Duodenal mucosa (tissue), 2 donors: ENCODE measurements around the gene DRD3.

Source experiments
- H3K27ac ChIP-seq: one replicate; pipeline ENCODE4 v1.7.0; 2013; ENCODE audit warnings: low read depth, low read length
- H3K27me3 ChIP-seq, 2 donors: one replicate each; pipeline ENCODE4 v1.7.0; 2013; ENCODE audit warnings: low read length in 2 of 2, control low read depth in 1 of 2; ENCODE audit not compliant: insufficient read depth in 2 of 2, control insufficient read depth in 1 of 2
- H3K36me3 ChIP-seq, 2 donors: one replicate each; pipeline ENCODE4 v1.7.0; 2013; ENCODE audit warnings: low read length in 2 of 2, control low read depth in 1 of 2; ENCODE audit not compliant: insufficient read depth in 2 of 2, control insufficient read depth in 1 of 2
- H3K4me1 ChIP-seq, 2 donors: one replicate each; pipeline ENCODE4 v1.7.0; 2013; ENCODE audit warnings: low read length in 2 of 2, control low read depth in 1 of 2; ENCODE audit not compliant: insufficient read depth in 2 of 2, control insufficient read depth in 1 of 2
- H3K4me3 ChIP-seq, 2 donors: one replicate each; pipeline ENCODE4 v1.7.0; 2013; ENCODE audit warnings: low read length in 2 of 2, low read depth in 1 of 2
- H3K9ac ChIP-seq, 2 donors: one replicate each; pipeline ENCODE4 v1.7.0; 2013; ENCODE audit warnings: low read length in 2 of 2, low read depth in 1 of 2
- H3K9me3 ChIP-seq, 2 donors: one replicate each; pipeline ENCODE4 v1.7.0; 2013; ENCODE audit warnings: low read length in 2 of 2, control low read depth in 1 of 2; ENCODE audit not compliant: control insufficient read depth in 1 of 2

Gene DRD3

GRCh38 chr3:114110439-114110838, 68.4 kb downstream of the DRD3 start:
- H3K4me3 ChIP-seq: no peak overlapping the region
- no peaks in the 10 kb centered on the region for H3K27me3 ChIP-seq
- H3K36me3 ChIP-seq: no peaks in the 10 kb centered on the region
- no peaks in the 10 kb centered on the region for H3K9me3 ChIP-seq
- no peak overlapping the region for H3K9ac ChIP-seq
- no peaks in the 10 kb centered on the region for H3K4me1 ChIP-seq
- H3K27ac ChIP-seq: no peak overlapping the region

DNA sequence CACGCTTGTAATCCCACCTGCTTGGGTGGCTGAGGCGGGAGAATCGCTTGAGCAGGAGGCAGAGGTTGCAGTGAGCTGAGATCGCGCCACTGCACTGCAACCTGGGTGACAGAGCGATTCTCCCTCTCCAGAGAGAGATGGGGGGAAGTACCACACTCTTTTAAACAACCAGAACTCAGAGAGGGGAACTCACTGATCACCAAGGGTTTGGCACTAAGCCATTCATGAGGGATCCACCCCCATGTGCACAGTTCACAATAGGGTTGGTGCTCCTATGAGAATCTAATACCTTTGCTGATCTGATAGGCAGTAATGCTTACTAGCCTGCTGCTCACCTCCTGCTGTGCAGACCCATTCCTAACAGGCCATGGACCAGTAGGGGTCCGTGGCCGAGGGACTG, 70.7 kb downstream of the DRD3 start:
- H3K27me3 ChIP-seq: no peaks in the 10 kb centered on the region
- no peak overlapping the region for H3K4me3 ChIP-seq
- H3K4me1 ChIP-seq: no peaks in the 10 kb centered on the region
- H3K9ac ChIP-seq: no peak overlapping the region
- no peak overlapping the region for H3K27ac ChIP-seq
- H3K36me3 ChIP-seq: no peaks in the 10 kb centered on the region
- H3K9me3 ChIP-seq: no peaks in the 10 kb centered on the region

DNA sequence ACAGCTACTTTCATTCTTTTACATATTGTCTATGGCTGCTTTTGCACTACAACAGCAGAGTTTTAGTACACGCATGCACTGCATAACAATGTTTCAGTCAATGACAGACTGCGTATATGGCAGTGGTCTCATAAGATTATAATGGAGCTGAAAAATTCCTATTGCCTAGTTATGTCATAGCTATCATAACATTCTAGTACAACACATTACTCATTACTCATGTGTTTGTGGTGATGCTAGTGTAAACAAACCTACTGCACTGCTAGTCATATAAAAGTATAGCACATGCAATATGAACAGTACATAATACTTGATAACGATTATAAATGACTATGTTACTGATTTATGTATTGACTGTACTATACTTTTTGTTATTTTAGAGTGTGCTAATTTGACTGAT, 74.4 kb downstream of the DRD3 start:
- no peak overlapping the region for H3K4me3 ChIP-seq
- no peaks in the 10 kb centered on the region for H3K4me1 ChIP-seq
- no peaks in the 10 kb centered on the region for H3K27me3 ChIP-seq
- H3K36me3 ChIP-seq: no peaks in the 10 kb centered on the region
- H3K9ac ChIP-seq: no peak overlapping the region
- no peaks in the 10 kb centered on the region for H3K9me3 ChIP-seq
- H3K27ac ChIP-seq: no peak overlapping the region

DNA sequence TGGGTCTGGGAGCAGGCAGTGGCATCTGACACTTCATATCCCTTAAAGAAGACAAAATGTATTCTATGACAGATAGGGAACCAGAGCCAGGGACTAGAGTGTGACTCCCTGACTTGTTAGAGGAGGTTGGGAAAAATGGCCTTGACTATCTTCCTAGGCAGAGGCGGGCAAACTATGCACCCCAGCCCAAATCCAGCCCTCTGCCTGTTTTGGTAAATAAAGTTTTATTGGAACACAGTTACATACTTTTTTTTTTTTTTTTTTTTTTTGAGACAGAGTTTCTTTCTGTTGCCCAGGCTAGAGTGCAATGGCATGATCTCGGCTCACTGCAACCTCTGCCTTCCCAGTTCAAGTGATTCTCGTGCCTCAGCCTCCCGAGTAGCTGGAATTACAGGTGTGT, 75.0 kb downstream of the DRD3 start:
- no peak overlapping the region for H3K9ac ChIP-seq
- no peaks in the 10 kb centered on the region for H3K27me3 ChIP-seq

DNA sequence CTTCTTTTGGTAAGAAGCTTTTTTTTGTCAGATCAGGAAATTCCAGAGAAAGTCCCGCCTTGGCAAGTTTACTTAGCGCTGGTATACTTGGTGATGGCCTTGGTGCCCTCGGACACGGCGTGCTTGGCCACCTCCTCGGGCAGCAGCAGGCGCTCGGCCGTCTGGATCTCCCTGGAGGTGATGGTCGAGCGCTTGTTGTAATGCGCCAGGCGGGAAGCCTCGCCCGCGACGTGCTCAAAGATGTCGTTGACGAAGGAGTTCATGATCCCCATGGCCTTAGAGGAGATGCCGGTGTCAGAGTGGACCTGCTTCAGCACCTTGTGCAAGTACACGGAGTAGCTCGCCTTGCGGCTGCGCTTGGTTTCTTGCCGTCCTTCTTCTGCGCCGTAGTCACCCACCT, 75.7 kb downstream of the DRD3 start:
- no peak overlapping the region for H3K4me3 ChIP-seq
- no peaks in the 10 kb centered on the region for H3K36me3 ChIP-seq
- no peak overlapping the region for H3K27ac ChIP-seq
- H3K27me3 ChIP-seq: no peaks in the 10 kb centered on the region
- H3K4me1 ChIP-seq: no peaks in the 10 kb centered on the region
- H3K9me3 ChIP-seq: no peaks in the 10 kb centered on the region
- no peak overlapping the region for H3K9ac ChIP-seq

More for the DNA sequence above, 75.0 kb downstream of the DRD3 start:
- H3K36me3 ChIP-seq: no peaks in the 10 kb centered on the region
- H3K9me3 ChIP-seq: no peaks in the 10 kb centered on the region
- H3K27ac ChIP-seq: no peak overlapping the region
- no peaks in the 10 kb centered on the region for H3K4me1 ChIP-seq
- H3K4me3 ChIP-seq: no peak overlapping the region

DNA sequence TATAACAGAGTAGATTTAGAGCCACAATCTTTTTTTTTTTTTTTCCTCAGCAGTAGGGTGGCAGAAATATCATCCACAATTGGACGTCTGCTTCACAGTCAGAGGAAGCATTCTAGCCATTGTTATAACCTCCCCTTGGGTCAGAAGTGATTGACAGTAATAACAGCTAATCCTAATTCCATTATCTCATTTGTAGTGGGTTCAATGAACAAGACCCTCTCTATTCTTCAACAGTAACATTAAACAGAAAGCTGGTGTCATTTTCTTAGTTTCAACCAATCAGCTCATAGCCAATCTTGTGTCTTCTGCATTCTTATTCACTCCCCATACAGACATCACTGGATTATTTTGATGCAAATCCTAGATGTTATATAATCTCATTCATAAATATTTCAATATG, 77.8 kb downstream of the DRD3 start:
- Histone ChIP-seq H3K27ac (no peak overlapping the region), H3K4me1 (no peaks in the 10 kb centered on the region), H3K9me3 (no peaks in the 10 kb centered on the region), H3K36me3 (no peaks in the 10 kb centered on the region), H3K9ac (no peak overlapping the region), H3K27me3 (no peaks in the 10 kb centered on the region), H3K4me3 (no peak overlapping the region)

DNA sequence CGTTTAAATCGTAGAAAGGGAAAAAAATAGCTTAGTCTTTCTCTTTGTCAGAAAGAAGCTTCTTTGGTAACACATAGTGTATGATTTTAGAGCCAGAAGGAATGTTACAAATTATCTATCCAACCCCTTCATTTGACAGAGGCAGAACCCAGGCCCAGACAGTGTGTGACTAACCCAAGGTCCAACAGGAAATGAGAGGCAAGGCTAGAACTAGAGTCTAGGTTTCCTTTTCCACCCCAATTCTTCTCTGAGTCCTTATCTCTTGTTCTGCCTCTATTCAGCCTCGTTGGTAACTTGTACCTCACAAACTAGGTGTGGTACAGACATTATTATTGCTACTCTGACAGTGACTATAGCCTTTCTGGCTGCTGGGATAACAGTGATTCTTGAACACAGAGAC, 83.1 kb downstream of the DRD3 start:
- Histone ChIP-seq H3K9ac (no peak overlapping the region), H3K4me1 (no peaks in the 10 kb centered on the region), H3K4me3 (no peak overlapping the region), H3K27ac (no peak overlapping the region), H3K36me3 (no peaks in the 10 kb centered on the region), H3K27me3 (no peaks in the 10 kb centered on the region), H3K9me3 (no peaks in the 10 kb centered on the region)

DNA sequence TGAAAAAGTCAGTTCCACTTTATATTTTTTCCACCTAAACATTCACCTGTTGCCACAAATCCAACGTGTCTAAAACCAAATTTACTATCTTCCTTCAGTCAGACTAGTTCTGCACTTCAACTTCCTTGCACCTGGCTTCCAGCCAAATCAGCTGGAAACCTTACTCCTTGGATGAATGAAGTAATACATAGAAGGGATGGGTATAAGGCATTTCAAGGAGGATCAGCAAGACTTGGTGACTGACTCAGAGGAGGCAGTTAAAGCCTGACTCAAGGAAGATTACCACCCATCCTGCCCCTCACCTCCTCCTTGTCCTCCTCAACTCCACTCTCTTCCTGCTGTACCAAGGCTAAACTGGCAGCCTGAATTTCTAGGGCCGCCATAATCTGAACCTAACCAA, 85.3 kb downstream of the DRD3 start:
- Histone ChIP-seq H3K9ac (no peak overlapping the region), H3K4me3 (no peak overlapping the region), H3K27ac (no peak overlapping the region), H3K4me1 (no peaks in the 10 kb centered on the region), H3K27me3 (no peaks in the 10 kb centered on the region), H3K36me3 (no peaks in the 10 kb centered on the region), H3K9me3 (no peaks in the 10 kb centered on the region)

DNA sequence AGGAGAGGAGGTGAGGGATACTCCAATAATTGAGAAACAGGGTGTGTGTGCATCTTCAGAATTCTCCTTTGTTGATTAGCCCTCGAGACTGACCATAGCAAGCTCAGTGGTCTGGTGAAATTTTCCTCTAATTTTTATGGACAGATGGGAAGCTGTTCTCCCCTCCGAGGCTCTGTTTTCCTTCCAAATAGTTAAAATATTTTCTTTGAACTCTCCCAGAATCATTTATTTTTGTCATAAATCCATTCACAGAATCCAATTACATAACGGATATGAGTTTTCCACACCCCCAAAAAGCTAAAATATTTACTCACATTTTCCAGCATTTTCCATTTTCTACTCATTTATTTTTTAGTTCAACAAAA, 85.9 kb downstream of the DRD3 start:
- Histone ChIP-seq H3K9me3 (no peaks in the 10 kb centered on the region), H3K4me1 (no peaks in the 10 kb centered on the region), H3K36me3 (no peaks in the 10 kb centered on the region), H3K27me3 (no peaks in the 10 kb centered on the region), H3K9ac (no peak overlapping the region), H3K27ac (no peak overlapping the region), H3K4me3 (no peak overlapping the region)

DNA sequence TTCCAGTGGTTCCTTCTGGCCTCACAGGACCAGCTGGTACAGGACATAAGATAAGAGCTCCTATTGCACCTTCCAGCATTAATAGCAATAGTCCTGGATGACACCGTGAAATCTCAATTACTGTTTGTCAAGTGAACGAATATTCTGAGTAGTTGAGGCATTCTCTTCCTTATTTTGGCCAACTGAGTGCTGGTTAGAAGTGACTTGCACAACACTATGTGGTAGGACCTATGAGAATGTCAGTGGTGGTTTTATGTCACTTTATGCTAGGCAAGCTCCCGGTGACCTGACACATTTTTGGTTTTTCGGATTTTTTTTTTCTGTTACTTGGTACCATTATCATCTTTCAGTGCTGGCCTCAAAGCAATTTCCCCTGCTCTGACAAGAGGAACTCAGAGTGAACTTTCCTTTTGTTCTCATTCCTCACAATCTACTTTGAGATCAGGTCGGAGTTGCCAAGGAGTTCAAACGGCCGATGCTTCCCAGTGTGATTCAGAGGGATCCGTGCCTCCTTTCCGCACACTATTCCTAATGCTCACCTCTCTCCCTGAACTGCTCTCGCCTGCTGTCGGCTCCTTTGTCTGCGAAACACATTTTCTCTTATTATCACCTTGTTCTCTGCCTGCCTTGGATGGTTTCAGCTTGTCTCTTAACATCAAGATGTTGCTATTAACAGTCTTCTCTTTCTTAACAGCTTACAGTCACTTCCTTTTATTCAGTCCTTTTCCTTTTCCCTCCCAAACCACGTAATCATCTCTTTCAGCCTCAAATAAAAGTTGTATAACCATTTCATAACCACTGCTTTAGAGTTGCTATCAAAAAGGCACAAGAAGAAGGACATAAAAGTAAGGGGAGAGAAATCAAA, 86.5 kb downstream of the DRD3 start:
- H3K9ac ChIP-seq: no peak overlapping the region
- H3K27me3 ChIP-seq: no peaks in the 10 kb centered on the region
- H3K27ac ChIP-seq: no peak overlapping the region
- peaks cover 0 to 4% of the 10 kb centered on the region in 2 donors for H3K36me3 ChIP-seq
- no peaks in the 10 kb centered on the region for H3K4me1 ChIP-seq
- no peaks in the 10 kb centered on the region for H3K9me3 ChIP-seq
- no peak overlapping the region for H3K4me3 ChIP-seq
